Measurements from ENCODE around the gene ITGB2. TPM values are rescaled to one million over a fixed set of nuclear protein-coding genes. Genes with fewer than 3 reads are reported as not detected.
"Not testable (repeated sequence)": the region's sequence is repeated elsewhere in the genome, so short reads cannot be mapped to it uniquely, and the experiment has no call there.

ITGB2 gene
- total RNA-seq, 6 donors from 2014 or later: 73.1 to 435 (median 149) TPM

- no peak overlapping the region for H3K4me3 ChIP-seq
Observed at GRCh38 chr21:44917446-44918106, 3.1 kb downstream of the ITGB2 start.

GRCh38 chr21:44916965-44917364, 3.7 kb downstream of the ITGB2 start:
- TF ChIP-seq, protein P1, sequence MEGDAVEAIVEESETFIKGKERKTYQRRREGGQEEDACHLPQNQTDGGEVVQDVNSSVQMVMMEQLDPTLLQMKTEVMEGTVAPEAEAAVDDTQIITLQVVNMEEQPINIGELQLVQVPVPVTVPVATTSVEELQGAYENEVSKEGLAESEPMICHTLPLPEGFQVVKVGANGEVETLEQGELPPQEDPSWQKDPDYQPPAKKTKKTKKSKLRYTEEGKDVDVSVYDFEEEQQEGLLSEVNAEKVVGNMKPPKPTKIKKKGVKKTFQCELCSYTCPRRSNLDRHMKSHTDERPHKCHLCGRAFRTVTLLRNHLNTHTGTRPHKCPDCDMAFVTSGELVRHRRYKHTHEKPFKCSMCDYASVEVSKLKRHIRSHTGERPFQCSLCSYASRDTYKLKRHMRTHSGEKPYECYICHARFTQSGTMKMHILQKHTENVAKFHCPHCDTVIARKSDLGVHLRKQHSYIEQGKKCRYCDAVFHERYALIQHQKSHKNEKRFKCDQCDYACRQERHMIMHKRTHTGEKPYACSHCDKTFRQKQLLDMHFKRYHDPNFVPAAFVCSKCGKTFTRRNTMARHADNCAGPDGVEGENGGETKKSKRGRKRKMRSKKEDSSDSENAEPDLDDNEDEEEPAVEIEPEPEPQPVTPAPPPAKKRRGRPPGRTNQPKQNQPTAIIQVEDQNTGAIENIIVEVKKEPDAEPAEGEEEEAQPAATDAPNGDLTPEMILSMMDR (IDR thresholded peaks at IDR 0.05): no peak
- TF ChIP-seq EP300 (IDR thresholded peaks at IDR 0.05) (no peak), POLR2AphosphoS5 (IDR thresholded peaks at IDR 0.05) (no peak), POLR2A (IDR thresholded peaks at IDR 0.05) (no peak)
- Histone ChIP-seq H3K36me3 (no peaks in the 10 kb centered on the region), H3K9me3 (no peaks in the 10 kb centered on the region), H3K27me3 (peaks cover 0 to 7% (median 0%) of the 10 kb centered on the region in 4 donors), H3K4me3 (no peak overlapping the region), H3K27ac (peak overlapping the region in 1 of 4 donors; percentile 22), H3K4me1 (peaks cover 18 to 57% (median 51%) of the 10 kb centered on the region in 4 donors)
- WGBS, 2 donors: 54 to 63% methylated on average over 7 of the region's 7 CpGs
- DNase-seq (no peak), ATAC-seq (ENCODE audit: low FRiP score in 2 of 2) (no peak)

More at GRCh38 chr21:44917446-44918106, 3.1 kb downstream of the ITGB2 start:
- WGBS, 2 donors: 67 to 86% methylated on average over 8 to 11 of the region's 15 CpGs
- H3K9me3 ChIP-seq: no peaks in the 10 kb centered on the region
- TF ChIP-seq, protein P1 (IDR thresholded peaks at IDR 0.05): no peak
- TF ChIP-seq POLR2A (IDR thresholded peaks at IDR 0.05) (no peak), POLR2AphosphoS5 (IDR thresholded peaks at IDR 0.05) (no peak), EP300 (IDR thresholded peaks at IDR 0.05) (no peak)
- no peaks in the 10 kb centered on the region for H3K36me3 ChIP-seq
- no peak for ATAC-seq (ENCODE audit: low FRiP score in 2 of 2)
- H3K4me1 ChIP-seq: peaks cover 12 to 51% (median 46%) of the 10 kb centered on the region in 4 donors
- H3K27me3 ChIP-seq: peaks cover 0 to 7% (median 0%) of the 10 kb centered on the region in 4 donors
- DNase-seq: no peak
- peak overlapping the region in 1 of 4 donors; percentile 87 for H3K27ac ChIP-seq

GRCh38 chr21:44914176-44914874, 6.4 kb downstream of the ITGB2 start:
- peak; percentile 75 to 83 for DNase-seq
- 50 to 81% methylated on average over 14 to 18 of the region's 18 CpGs for WGBS, 2 donors
- Histone ChIP-seq H3K4me3 (peak overlapping the region in 3 of 4 donors; percentile 1 to 15 (median 14)), H3K27me3 (peaks cover 0 to 2% (median 0%) of the 10 kb centered on the region in 4 donors), H3K4me1 (peaks cover 36 to 77% (median 60%) of the 10 kb centered on the region in 4 donors), H3K9me3 (no peaks in the 10 kb centered on the region), H3K36me3 (no peaks in the 10 kb centered on the region), H3K27ac (peak overlapping the region; percentile 52 to 85 (median 76))
- TF ChIP-seq EP300 (IDR thresholded peaks at IDR 0.05): no peak
- TF ChIP-seq POLR2AphosphoS5 (IDR thresholded peaks at IDR 0.05): peak; percentile 45 to 72
- ATAC-seq (ENCODE audit: low FRiP score in 2 of 2): peak; percentile 25 to 41

GRCh38 chr21:44913425-44914175, 7.1 kb downstream of the ITGB2 start:
- peak in 1 of 2 donors; percentile 42 for DNase-seq
- no peak for TF ChIP-seq EP300 (IDR thresholded peaks at IDR 0.05)
- no peak for TF ChIP-seq POLR2A (IDR thresholded peaks at IDR 0.05)
- TF ChIP-seq, protein P1 (IDR thresholded peaks at IDR 0.05): no peak
- no peak for TF ChIP-seq POLR2AphosphoS5 (IDR thresholded peaks at IDR 0.05)
- Histone ChIP-seq H3K27me3 (no peaks in the 10 kb centered on the region), H3K4me3 (peak overlapping the region in 2 of 4 donors; percentile 14 to 15), H3K27ac (peak overlapping the region; percentile 52 to 85 (median 76)), H3K4me1 (peaks cover 38 to 75% (median 64%) of the 10 kb centered on the region in 4 donors), H3K9me3 (no peaks in the 10 kb centered on the region), H3K36me3 (no peaks in the 10 kb centered on the region)
- no peak for ATAC-seq (ENCODE audit: low FRiP score in 2 of 2)
- WGBS, 2 donors: 78 to 88% methylated on average over 3 to 4 of the region's 7 CpGs

DNA sequence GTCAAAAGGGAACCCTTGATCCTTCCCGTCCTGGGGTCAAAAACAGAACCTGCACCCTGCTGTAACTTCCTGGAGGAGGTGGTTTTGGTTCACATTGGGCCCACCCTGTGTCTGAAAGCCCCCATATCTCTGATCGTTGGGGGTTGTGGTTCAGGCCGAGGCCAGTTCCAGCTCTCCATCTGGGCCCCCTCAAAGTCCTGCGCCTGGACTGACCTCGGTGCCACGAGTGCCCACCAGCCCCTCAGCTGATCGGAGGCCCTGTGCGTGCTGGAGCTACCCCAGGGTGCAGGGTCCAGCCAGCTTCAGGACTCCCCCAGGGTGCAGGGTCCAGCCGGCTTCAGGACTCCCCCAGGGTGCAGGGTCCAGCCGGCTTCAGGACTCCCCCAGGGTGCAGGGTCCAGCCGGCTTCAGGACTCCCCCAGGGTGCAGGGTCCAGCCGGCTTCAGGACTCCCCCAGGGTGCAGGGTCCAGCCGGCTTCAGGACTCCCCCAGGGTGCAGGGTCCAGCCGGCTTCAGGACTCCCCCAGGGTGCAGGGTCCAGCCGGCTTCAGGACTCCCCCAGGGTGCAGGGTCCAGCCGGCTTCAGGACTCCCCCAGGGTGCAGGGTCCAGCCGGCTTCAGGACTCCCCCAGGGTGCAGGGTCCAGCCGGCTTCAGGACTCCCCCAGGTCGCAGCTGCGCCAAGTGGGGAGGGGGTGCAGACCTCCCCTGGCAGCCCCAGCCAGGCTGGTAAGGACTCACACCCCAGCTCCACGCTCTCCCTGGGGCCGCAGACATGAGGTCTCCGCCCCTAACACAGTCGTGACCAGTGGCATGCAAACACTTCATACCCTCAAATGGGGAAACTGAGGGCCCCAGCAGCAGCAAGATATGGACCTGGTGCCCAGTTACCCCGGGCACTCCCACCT, 7.9 kb downstream of the ITGB2 start:
- peaks cover 41 to 71% (median 63%) of the 10 kb centered on the region in 4 donors for H3K4me1 ChIP-seq
- H3K4me3 ChIP-seq; H3K9me3 ChIP-seq; DNase-seq; H3K36me3 ChIP-seq; ATAC-seq (ENCODE audit: low FRiP score in 2 of 2); H3K27me3 ChIP-seq: not testable (repeated sequence)
- peak overlapping the region; percentile 71 to 85 (median 84) for H3K27ac ChIP-seq
- 74 to 79% methylated on average over 3 to 12 of the region's 25 CpGs for WGBS, 2 donors
